ENCODE data around the gene GRIK5.

GRIK5 gene

GRCh38 chr19:41984961-41985360 lies 85.0 kb downstream of the GRIK5 start:
- no peak for DNase-seq

GRCh38 chr19:41981724-41982123 lies 88.3 kb downstream of the GRIK5 start:
- no peak for DNase-seq

- DNase-seq = no peak
These were observed 91.5 kb downstream of the GRIK5 start for GRCh38 chr19:41978470-41978869.

- DNase-seq = no peak
These were observed 92.1 kb downstream of the GRIK5 start for GRCh38 chr19:41977916-41978315.

GRCh38 chr19:41974652-41975051 lies 95.4 kb downstream of the GRIK5 start:
- no peak for DNase-seq

- no peak for DNase-seq
These were observed 98.6 kb downstream of the GRIK5 start for GRCh38 chr19:41971363-41971762.

- no peak for DNase-seq
These were observed 100.1 kb downstream of the GRIK5 start for GRCh38 chr19:41969772-41970458.

- DNase-seq = no peak
These were observed 101.0 kb downstream of the GRIK5 start for GRCh38 chr19:41968751-41969595.

- no peak for DNase-seq
These were observed 102.8 kb downstream of the GRIK5 start for GRCh38 chr19:41967054-41967783.

- DNase-seq = no peak
These were observed 104.9 kb downstream of the GRIK5 start for GRCh38 chr19:41965106-41965505.

GRCh38 chr19:41960973-41961372 lies 109.0 kb downstream of the GRIK5 start:
- no peak for DNase-seq

GRCh38 chr19:41959056-41960053 lies 110.7 kb downstream of the GRIK5 start, which contains the start of gene RABAC1:
Gene RABAC1 (minus strand): TSS chr19:41959321. CDS start chr19:41959292, 29 bp downstream.
- DNase-seq = peak; percentile 91

- DNase-seq = peak; percentile 85
These were observed 111.5 kb downstream of the GRIK5 start for GRCh38 chr19:41958367-41959055.

- DNase-seq = peak; percentile 60
These were observed 112.1 kb downstream of the GRIK5 start for GRCh38 chr19:41957838-41958366.

GRCh38 chr19:41957161-41957837 lies 112.7 kb downstream of the GRIK5 start:
- DNase-seq = no peak

GRCh38 chr19:41956621-41957020 lies 113.4 kb downstream of the GRIK5 start:
- DNase-seq = no peak

GRCh38 chr19:41955521-41955920 lies 114.5 kb downstream of the GRIK5 start:
- no peak for DNase-seq

GRCh38 chr19:41951686-41952172 lies 118.3 kb downstream of the GRIK5 start:
- peak; percentile 88 for DNase-seq
